DMS153 treated with DMSO at 0.1 percent for 48 hours (cell line): ENCODE results near the gene UBL5.
"Not testable (repeated sequence)": the region's sequence is repeated elsewhere in the genome, so short reads cannot be mapped to it uniquely, and the experiment has no call there.

Experiments used
- DNase-seq: peaks from one replicate; lab custom pipeline; 2025; ENCODE audit not compliant: unreplicated experiment; lab: John Stamatoyannopoulos, UW

UBL5 gene

GRCh38 chr19:9808855-9809824, 18.6 kb upstream of the UBL5 start:
- DNase-seq = no peak

GRCh38 chr19:9811139-9811538, 16.6 kb upstream of the UBL5 start:
- DNase-seq = no peak

GRCh38 chr19:9818175-9818733, 9.5 kb upstream of the UBL5 start:
- no peak for DNase-seq

- DNase-seq = peak; percentile 100
Observed at GRCh38 chr19:9818734-9819595, 8.8 kb upstream of the UBL5 start, which contains the start of gene FBXL12. Gene FBXL12 (minus strand): TSS chr19:9819079. CDS start chr19:9818813, 266 bp downstream.

- DNase-seq = no peak
Observed at GRCh38 chr19:9819596-9819909, 8.2 kb upstream of the UBL5 start.

GRCh38 chr19:9820034-9820433, 7.7 kb upstream of the UBL5 start:
- not testable (repeated sequence) for DNase-seq

- DNase-seq = no peak
Observed at GRCh38 chr19:9823816-9824215, 3.9 kb upstream of the UBL5 start.

GRCh38 chr19:9828551-9829063, 889 bp downstream of the UBL5 start:
- DNase-seq = no peak

- DNase-seq = no peak
Observed at GRCh38 chr19:9834307-9834725, 6.6 kb downstream of the UBL5 start.

- DNase-seq = peak; percentile 97
Observed at GRCh38 chr19:9834726-9835506, 7.2 kb downstream of the UBL5 start, which contains the start of gene PIN1. Gene PIN1 (plus strand): TSS chr19:9835318. CDS start chr19:9835345, 27 bp downstream.

- no peak for DNase-seq
Observed at GRCh38 chr19:9835507-9835949, 7.8 kb downstream of the UBL5 start.

GRCh38 chr19:9836021-9836420, 8.3 kb downstream of the UBL5 start:
- no peak for DNase-seq

GRCh38 chr19:9838324-9838723, 10.6 kb downstream of the UBL5 start:
- no peak for DNase-seq

- no peak for DNase-seq
Observed at GRCh38 chr19:9839415-9839814, 11.7 kb downstream of the UBL5 start.

- DNase-seq = no peak
Observed at GRCh38 chr19:9842834-9843625, 15.3 kb downstream of the UBL5 start.

GRCh38 chr19:9843626-9844273, 16.0 kb downstream of the UBL5 start:
- DNase-seq = not testable (repeated sequence)

- DNase-seq = no peak
Observed at GRCh38 chr19:9847087-9847671, 19.5 kb downstream of the UBL5 start.

GRCh38 chr19:9848060-9848459, 20.3 kb downstream of the UBL5 start:
- no peak for DNase-seq

- no peak for DNase-seq
Observed at GRCh38 chr19:9848762-9849161, 21.0 kb downstream of the UBL5 start.
